Measurements from ENCODE around the gene CDC34.

Gene CDC34

DNA sequence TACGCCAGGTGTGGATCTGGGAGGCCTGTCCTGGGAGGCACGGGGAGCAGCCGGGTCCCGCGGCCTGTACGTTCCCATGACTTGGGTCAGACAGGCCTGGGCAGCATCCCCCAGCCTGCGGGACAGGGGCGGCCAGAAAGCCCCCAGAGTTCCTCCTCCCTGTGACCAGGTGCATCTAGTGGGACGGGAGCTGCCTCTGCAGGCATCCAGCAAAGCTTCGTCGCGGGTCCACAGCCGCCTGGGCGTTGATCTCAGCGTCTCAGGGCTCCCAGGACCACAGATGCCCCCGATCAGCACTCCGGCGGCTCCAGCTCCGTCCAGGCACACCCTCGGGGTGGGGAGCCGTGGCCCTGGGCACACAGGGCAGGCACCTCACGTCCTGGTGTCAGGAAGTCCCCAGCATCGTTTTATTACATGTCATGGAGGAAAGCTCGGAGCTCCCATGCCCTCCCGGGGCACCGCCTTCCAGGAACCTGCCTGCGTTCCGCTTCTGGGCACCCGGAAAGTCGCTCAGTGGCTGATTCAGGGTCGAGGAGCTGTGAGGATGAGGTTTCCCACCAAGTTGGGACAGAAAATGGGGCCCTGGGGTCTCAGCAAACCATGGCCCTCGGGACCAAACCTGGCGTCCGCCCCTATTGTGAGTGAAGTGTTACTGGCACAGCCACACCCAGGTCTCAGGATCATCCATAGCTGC lies 10.8 kb downstream of the CDC34 start:
- no peak for DNase-seq (ENCODE audit: low read depth)

DNA sequence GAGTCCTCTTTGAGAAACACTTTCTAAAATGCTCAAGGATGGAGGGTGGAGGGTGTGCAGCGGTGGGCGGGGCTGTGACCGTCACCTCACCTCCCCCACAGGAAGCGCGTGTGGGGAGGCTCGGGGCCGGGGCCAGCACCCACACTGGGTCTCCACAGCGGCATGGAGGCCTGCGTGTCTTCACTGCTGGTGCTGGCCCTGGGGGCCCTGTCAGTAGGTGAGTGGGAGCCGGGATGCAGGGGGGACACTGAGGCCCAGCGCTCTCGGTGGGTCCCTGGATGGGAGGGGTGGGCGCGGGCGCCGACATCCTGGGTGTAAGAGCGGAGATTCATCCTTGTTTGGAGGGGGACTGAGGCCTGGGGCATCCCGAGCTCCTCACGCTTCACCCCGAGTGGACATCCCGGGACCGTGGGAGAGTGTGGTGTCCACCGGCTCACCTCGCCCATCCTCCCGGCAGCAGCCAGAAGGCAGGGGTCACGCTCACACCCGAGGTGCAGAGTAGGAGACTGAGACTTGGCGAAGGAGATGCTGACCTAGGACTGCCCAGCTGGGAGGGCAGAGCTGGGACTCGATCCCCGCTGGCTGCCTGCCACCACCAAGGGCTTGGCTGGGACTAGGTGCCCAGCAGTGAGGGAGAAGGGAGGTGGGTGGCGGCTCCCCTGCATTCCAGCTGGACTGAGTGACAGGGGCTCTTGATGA lies 12.5 kb downstream of the CDC34 start, which contains the start of gene GZMM:
Gene GZMM, plus strand, starts transcription at position 144 of the 699 bp plus-strand sequence. Its CDS starts 19 bp downstream, at position 163.
- peak; percentile 69 for DNase-seq (ENCODE audit: low read depth)

DNA sequence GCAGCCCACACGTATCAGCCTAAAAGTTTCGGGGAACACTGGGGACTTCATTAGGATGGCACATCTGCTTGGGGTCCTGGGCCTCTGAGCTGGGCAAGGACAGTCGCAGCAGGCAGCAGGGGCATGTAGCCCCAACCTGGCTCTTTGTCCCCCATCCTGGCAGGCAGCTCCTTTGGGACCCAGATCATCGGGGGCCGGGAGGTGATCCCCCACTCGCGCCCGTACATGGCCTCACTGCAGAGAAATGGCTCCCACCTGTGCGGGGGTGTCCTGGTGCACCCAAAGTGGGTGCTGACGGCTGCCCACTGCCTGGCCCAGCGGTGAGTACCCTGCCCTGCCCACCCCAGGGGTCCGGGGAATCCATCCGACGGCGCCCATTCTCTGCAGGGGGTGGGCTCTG lies 15.6 kb downstream of the CDC34 start:
- no peak for DNase-seq (ENCODE audit: low read depth)

DNA sequence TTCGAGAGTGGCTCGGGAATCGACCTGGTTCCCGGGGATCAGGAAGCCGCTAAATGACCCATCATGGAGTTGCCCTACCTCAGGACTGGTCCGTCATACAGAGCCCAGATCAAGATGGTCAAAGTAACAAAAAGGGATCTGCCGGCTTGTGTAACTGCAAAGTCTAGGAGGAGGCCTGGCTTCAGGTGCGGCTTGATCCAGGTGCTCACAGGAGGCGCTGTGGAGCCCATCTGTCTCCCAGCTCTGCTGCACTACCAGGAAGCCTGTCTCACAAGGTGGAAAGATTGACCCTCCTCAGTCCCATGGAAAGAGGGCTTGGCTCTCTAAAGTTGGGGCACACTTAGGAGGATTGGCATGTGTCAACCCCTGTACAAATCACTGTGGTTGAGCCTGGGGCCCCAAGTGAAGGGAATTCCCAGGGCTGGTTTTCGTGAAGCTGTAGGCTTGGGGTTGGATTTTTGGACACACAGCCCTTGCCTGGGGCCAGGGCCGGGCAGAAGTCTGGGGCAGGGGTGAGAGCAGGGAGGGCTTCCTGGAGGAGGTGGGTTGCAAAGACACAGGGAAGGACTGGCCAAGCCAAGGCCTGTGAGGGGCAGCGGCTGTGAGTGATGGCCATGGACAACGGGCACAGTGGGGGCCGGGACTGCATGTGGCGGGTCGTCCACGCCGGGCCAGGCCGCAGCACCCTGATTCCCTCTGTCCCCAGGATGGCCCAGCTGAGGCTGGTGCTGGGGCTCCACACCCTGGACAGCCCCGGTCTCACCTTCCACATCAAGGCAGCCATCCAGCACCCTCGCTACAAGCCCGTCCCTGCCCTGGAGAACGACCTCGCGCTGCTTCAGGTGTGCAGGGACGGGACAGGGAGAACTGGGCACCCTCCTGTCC lies 16.5 kb downstream of the CDC34 start:
- no peak for DNase-seq (ENCODE audit: low read depth)

DNA sequence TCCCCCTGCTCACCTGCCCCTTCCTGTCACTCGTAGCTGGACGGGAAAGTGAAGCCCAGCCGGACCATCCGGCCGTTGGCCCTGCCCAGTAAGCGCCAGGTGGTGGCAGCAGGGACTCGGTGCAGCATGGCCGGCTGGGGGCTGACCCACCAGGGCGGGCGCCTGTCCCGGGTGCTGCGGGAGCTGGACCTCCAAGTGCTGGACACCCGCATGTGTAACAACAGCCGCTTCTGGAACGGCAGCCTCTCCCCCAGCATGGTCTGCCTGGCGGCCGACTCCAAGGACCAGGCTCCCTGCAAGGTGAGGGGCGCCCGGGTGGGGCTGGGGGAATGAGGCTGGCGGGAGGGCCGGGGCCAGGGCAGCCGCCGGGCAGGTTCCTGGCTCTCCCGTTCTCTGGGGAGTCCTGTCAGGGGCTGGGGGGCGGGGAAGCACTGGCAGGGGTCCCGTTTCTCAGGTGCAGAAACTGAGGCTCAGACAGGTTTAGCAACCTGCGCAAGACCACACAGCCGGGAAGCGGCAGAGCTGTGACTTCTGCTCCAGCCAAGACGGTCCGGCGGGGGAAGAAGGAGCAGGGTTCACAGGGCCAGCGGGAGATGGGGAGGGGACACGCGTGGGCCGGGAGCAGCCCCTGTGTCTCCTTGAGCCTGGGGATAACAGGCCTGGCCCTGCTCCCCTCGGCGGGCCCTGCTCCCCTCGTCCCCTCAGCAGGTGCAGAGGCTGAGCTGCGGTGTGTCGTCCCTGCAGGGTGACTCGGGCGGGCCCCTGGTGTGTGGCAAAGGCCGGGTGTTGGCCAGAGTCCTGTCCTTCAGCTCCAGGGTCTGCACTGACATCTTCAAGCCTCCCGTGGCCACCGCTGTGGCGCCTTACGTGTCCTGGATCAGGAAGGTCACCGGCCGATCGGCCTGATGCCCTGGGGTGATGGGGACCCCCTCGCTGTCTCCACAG lies 17.6 kb downstream of the CDC34 start:
- DNase-seq (ENCODE audit: low read depth) = no peak

DNA sequence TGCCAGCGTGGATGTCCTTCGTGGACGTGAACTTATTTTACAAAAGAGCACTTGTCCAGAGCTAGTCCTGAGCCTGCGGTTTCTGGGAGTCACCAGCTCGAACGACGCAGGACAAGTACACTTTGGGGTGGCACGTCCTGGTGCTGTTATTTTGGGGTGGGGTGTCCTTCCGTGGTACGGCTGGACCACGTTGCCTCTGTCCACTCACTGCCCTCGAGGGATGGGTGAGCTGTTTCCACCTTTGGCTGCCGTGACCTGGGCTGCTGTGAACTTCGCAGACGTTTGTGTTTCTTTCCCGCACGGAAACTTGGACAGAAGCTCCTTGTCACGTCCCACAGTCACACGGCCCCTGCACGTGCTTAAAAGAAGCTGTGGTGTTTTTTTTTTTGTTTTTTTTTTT lies 23.3 kb downstream of the CDC34 start:
- no peak for DNase-seq (ENCODE audit: low read depth)

DNA sequence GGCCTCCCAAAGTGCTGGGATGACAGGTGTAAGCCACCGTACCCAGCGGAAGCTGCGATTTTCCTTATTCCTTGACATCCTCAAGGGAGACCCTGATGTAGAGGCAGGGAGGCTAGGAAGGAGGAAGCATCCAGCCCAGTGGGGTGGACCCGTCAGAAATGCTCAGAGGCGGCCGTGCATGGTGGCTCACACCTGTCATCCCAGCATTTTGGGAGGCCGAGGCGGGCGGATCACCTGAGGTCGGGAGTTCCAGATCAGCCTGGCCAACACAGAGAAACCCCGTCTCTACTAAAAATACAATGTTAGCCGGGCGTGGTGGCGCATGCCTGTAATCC lies 23.9 kb downstream of the CDC34 start:
- DNase-seq (ENCODE audit: low read depth) = no peak

DNA sequence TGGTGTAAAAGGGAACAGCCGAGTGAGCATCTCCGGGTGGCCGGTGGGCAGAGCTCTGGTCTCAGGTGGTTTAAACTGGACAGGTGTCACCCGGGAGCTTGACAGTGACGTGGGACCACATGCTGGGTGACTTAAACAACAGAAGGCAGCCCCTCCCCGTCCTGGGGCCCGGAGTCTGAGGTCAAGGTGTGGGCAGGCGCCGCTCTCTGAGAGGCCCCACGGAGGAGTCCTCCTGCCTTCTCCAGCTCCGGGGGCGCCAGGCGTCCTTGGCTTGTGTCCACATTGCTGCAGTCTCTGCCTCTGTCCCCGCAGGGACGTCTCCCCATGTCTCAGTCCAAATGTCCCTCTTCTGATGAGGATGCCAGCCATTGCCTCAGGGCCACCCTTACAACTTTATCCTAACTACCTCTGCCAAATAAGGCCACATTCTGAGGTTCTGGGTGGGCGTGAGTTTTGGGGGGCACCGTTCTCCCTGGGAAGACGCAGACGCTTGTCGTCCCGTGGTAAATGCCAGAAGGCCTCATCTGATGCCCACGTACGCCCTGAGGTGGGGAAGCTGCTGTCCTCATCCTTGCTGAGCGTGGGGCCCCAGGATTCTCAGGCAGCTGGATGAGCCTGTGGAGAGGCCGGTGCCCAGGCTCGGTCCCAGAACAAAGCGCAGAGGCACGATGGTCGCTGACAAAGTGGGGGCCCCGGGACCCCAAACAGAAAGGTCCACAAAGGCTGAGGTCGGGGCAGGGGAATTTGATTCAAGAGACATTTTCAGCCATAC lies 25.2 kb downstream of the CDC34 start:
- no peak for DNase-seq (ENCODE audit: low read depth)

DNA sequence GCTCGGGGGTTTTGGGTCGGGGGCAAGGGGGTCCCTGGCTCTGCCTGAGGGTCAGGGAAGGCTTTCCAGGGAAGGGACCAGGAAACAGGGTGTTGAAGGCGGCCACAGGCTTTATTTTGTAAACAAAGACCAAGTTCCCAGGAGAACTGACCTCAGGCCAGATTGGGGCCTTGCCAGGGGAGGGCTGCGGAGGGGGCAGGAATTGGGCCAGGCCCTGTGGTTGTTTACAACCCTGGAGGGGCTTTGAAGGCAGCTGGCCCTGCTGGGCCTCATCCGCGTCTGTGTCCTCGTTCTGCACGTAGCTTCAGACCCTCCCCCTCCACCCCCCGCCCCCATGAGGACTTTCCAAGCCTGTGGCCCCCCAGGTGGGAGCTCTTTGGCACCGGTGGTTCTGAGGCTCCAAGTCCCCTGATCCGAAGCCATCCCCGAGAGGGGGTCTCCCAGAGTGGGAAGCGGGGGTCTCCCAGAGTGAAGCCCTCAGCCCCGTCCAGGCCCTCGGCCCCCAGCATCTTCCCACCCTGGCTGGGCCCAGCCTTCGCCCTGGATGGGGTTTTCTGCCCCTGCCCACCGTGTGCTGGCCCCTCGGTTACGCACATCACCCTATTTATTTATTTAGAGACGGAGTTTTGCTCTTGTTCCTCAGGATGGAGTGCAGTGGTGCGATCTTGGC lies 27.3 kb downstream of the CDC34 start:
- DNase-seq (ENCODE audit: low read depth) = no peak

DNA sequence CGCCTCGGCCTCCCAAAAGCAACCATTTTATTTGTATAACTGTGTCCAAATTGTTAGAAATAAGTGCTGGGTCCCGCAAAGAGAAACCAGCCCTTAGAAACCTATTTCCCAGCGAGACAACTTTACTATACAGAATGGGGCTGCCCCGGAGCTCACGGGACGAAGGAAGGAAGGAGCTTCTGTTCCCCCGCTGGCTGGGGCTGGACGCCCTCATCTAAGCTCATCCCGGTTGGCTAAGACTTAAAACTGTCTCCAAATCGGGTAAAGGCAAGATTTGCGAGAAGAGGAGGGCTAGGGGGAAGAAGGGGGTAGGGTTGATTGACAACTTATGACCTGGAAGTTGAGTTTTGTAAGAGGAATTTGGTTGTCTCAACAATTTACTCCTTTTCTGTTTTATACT lies 28.6 kb downstream of the CDC34 start:
- DNase-seq (ENCODE audit: low read depth) = no peak

DNA sequence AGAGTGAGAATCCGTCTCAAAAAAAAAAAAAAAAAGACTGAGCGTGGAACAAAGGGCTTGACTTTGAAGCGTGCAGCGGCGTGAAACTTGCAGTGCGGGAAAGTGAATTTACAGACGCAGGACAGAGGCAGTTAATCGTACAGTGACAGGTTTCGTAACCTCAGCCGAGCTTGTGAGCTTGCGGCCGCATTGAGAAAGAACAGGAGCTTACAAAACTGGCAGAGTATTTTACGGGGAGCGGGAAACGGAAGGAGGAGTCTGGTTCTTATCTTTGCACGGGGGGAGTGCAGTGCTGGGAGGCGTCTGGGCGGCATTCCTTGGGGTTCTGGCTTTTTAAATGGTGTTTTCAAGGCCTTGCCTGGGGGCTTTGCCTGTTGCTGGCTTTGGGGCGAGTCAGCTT lies 34.8 kb downstream of the CDC34 start:
- no peak for DNase-seq (ENCODE audit: low read depth)

DNA sequence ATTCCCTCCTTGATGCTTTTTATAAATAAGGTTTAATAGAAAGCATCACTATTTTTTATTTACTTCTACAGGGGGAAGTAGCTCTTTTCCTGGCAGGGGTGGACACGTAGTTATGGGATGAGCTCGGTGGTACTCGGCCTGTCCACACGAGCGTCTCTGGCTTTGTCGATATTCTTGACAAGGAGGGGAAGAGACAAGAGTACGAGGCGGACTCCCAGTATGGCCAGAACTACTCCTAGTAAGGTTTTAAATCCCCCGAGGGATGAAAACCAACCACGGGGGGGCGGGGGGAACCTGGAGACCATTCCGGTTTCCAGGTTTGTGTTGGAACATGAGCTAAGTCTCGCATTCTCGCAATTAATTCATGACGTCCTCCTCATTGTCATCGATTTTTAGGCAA lies 35.3 kb downstream of the CDC34 start:
- no peak for DNase-seq (ENCODE audit: low read depth)

DNA sequence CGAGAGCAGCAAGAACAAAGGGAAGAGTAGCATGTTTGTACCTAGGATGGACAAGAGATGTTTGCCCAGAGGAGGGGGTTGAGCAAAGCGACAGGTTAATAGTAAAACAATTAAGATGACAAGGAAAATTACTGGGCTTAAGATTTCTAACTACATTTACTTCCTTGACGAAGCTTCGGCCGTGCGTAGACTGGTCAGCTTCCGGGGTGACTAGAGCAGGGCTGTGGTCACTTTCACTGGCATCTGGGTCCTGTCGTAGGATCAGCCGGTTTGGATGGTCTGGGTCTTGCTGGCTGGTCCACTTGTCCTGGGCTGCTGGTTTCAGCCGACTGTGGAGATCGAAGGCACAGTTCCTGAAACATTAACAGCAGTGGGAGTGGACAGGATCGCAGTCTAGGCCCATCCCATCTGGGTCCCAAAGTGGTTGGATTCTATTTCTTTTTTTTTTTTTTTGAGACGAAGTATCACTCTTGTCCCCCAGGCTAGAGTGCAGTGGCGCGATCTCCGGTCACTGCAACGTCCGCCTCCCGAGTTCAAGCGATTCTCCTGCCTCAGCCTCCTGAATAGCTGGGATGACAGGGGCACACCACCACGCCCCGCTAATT lies 35.8 kb downstream of the CDC34 start:
- DNase-seq (ENCODE audit: low read depth) = no peak

DNA sequence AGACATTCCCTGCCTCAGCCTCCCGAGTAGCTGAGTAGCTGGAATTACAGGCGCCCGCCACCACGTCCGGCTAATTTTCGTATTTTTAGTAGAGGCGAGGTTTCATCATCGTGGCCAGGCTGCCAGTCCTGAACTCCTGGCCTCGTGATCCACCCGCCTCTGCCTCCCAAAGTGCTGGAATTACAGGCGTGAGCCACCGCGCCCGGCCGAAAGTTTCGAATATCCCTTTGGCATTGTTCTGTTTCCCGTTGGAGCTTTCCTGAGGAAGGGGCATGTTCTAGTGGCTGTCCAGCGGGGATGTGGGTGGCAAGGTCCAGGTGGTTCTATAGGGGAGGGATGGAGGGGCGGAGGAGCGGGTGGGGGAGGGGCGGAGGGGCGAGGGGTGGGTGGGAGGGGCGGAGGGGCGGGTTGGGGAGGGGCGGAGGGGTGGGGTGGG lies 38.7 kb downstream of the CDC34 start:
- no peak for DNase-seq (ENCODE audit: low read depth)

DNA sequence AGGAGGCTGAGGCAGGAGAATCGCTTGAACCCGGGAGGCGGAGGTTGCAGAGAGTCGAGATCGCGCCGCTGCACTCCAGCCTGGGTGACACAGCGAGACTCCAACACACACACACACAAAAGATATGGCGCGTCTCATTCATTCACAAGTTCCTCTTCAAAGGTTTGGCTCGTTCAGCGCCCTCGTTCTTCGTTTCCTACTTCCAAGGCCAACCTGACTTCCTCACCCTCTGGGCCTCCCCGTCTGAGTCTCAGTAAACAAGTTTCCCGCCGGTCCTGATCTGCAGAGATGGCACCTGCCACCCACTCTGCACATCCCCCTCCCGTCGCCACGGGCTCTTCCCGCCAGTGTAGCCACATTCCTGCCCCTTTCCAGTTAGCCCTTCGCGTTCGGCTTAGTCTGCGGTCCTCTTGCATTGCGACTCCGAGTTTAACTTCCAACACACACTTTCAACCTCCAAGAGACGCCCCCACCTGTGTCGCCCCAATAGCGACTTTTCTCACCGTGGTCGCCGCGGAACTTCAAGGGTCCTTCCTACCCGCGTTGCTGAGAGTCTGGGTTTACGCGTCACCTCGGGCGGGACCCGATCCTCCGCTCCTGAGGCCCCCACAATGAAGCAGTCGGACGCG lies 39.5 kb downstream of the CDC34 start:
- no peak for DNase-seq (ENCODE audit: low read depth)

DNA sequence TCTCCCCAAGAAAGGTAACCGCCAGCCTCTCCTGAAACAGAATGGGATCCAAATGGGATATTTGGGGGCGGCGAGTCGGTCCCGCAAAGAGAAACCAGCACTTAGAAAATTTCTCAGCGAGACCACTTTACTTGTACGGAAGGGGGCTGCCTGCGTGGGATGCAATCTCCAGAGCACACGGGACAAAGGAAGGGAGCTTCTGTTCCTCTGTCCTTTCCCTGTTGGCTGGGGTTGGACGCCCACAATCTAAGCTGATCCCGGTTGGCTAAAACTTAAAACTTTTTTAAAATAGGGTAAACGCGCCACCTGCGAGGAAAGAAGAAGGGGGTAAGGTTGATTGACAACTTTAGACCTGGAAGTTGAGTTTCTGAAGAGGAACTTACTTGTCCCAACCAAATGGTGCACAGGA lies 40.0 kb downstream of the CDC34 start:
- DNase-seq (ENCODE audit: low read depth) = no peak

DNA sequence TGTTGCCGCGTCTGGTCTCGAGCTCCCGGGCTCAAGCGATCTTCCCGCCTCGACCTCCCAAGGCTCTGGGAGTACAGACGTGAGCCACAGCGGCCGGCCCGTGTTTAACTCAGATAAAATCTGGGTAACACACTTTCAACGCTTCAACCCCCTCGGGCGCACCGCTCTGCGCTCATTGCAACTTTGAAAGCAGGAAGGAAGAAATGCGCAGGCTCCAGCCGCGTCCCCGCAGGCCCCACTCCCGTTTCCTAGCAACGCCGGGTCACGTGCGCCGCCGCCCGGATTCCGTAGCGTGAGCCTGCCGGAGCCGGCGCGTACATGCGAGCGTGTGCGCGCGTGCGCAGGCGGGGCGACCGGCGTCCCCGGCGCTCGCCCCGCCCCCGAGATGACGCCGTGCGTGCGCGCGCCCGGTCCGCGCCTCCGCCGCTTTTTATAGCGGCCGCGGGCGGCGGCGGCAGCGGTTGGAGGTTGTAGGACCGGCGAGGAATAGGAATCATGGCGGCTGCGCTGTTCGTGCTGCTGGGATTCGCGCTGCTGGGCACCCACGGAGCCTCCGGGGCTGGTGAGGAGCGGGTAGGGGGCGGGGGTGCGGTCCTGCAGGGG lies 40.7 kb downstream of the CDC34 start, which contains the start of gene BSG:
Gene BSG, plus strand, starts transcription at position 457 of the 603 bp plus-strand sequence. Its CDS starts 39 bp downstream, at position 496.
- peak; percentile 98 for DNase-seq (ENCODE audit: low read depth)

DNA sequence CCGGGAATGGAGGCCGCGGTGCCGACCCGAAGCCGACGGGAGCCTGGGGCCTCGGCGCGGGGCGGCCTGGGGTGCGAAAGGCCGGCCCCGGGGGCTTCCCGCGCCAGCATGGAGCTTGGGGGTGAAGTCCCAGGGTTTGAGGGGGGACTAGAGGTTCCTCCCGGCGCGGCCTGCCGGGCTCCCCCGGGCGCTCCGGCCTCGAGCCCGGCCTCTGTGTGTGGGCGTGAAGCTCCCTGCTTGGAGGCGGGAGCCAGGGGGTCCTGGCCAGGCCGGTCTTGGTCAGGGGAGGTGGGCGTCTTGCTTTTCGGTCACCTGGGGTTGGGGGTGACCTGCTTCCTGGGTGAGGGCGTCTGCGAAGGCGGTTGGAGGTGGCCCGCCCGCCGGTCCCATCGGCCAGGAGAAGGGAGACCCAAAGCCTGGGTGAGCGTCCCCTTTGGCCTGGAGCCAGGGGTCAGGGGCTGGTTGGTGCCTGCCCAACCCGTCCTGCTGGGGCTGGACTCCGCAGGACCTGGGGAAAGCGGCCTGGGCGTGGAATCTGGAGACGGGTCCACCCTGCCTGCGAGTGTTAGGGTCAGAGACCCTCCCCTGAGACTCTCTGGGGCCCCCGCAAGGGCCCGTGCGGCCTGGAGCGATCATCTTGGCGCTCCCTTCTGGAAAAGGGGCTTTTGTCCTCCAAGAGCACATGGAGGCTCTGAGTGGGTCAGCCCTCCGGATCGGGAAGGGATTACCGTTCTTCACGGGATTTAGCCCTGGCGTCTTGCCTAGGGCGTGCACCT lies 41.4 kb downstream of the CDC34 start:
- no peak for DNase-seq (ENCODE audit: low read depth)
